Trophoblast cell (in vitro differentiated cells and primary cell): Measurements from ENCODE around the gene CCDC198.

Source experiments
- DNase-seq, 2 donors: peaks; one replicate each; pipeline ENCODE4 v3.0.0-alpha.2; 2016
- H2AFZ ChIP-seq: 2 replicates; pipeline ENCODE4 v1.6.1; 2013; ENCODE audit warnings: low read length, moderate library complexity, mild to moderate bottlenecking; ENCODE audit not compliant: insufficient read depth, poor library complexity
- H2AK5ac ChIP-seq: 2 replicates; pipeline ENCODE4 v1.6.1; 2013; ENCODE audit warnings: mild to moderate bottlenecking, low read length
- H2BK120ac ChIP-seq: 2 replicates; pipeline ENCODE4 v1.6.1; 2013; ENCODE audit warnings: low read length, mild to moderate bottlenecking, moderate library complexity; ENCODE audit not compliant: insufficient read depth, poor library complexity
- H2BK12ac ChIP-seq: 2 replicates; pipeline ENCODE4 v1.6.1; 2013; ENCODE audit warnings: mild to moderate bottlenecking, low read length, moderate library complexity
- H2BK5ac ChIP-seq: 2 replicates; pipeline ENCODE4 v1.6.1; 2013; ENCODE audit warnings: low read length, low read depth, moderate library complexity, mild to moderate bottlenecking; ENCODE audit not compliant: poor library complexity
- H3K14ac ChIP-seq: 2 replicates; pipeline ENCODE4 v1.6.1; 2013; ENCODE audit warnings: mild to moderate bottlenecking, low read length
- H3K18ac ChIP-seq: 2 replicates; pipeline ENCODE4 v1.6.1; 2013; ENCODE audit warnings: mild to moderate bottlenecking, low read length
- H3K23ac ChIP-seq: 2 replicates; pipeline ENCODE4 v1.6.1; 2013; ENCODE audit warnings: low read length
- H3K27ac ChIP-seq: 2 replicates; pipeline ENCODE4 v1.5.1; 2013; ENCODE audit warnings: low read depth, mild to moderate bottlenecking, inconsistent platforms, low read length, moderate library complexity
- H3K27me3 ChIP-seq: 2 replicates; pipeline ENCODE4 v1.6.1; 2013; ENCODE audit warnings: inconsistent platforms, mild to moderate bottlenecking, low read length, moderate library complexity; ENCODE audit not compliant: insufficient read depth
- H3K36me3 ChIP-seq, 2 experiments: 1 replicate in 1 of 2; 2 replicates in 1 of 2; pipeline ENCODE4 v1.6.1; 2013; ENCODE audit warnings: low read length in 2 of 2, mild to moderate bottlenecking in 2 of 2, moderate library complexity in 1 of 2; ENCODE audit not compliant: insufficient read depth in 2 of 2, control insufficient read depth in 1 of 2
- H3K4ac ChIP-seq: 2 replicates; pipeline ENCODE4 v1.6.1; 2013; ENCODE audit warnings: low read depth, mild to moderate bottlenecking, low read length, moderate library complexity
- H3K4me1 ChIP-seq, 2 experiments: 1 replicate in 1 of 2; 2 replicates in 1 of 2; pipeline ENCODE4 v1.6.1; 2013; ENCODE audit warnings: low read length in 2 of 2, mild to moderate bottlenecking in 2 of 2, moderate library complexity in 1 of 2; ENCODE audit not compliant: insufficient read depth in 2 of 2, control insufficient read depth in 1 of 2
- H3K4me2 ChIP-seq: 2 replicates; pipeline ENCODE4 v1.6.1; 2013; ENCODE audit warnings: inconsistent platforms, mild to moderate bottlenecking, low read length, moderate library complexity
- H3K4me3 ChIP-seq: 2 replicates; pipeline ENCODE4 v1.5.1; 2013; ENCODE audit warnings: mild to moderate bottlenecking, low read depth, low read length, inconsistent platforms
- H3K79me1 ChIP-seq: one replicate; pipeline ENCODE4 v1.6.1; 2013; ENCODE audit warnings: low read length
- H3K79me2 ChIP-seq: 2 replicates; pipeline ENCODE4 v1.6.1; 2013; ENCODE audit warnings: low read length, mild to moderate bottlenecking; ENCODE audit not compliant: control insufficient read depth, insufficient read depth, poor library complexity
- H3K9ac ChIP-seq: 2 replicates; pipeline ENCODE4 v1.6.1; 2013; ENCODE audit warnings: mild to moderate bottlenecking, low read length
- H3K9me3 ChIP-seq: 2 replicates; pipeline ENCODE4 v1.6.1; 2013; ENCODE audit warnings: low read depth, mild to moderate bottlenecking, control low read depth, inconsistent platforms, low read length; ENCODE audit not compliant: insufficient read depth
- H4K12ac ChIP-seq: 2 replicates; pipeline ENCODE4 v1.6.1; 2013; ENCODE audit warnings: low read depth, mild to moderate bottlenecking, low read length, moderate library complexity
- H4K8ac ChIP-seq: 2 replicates; pipeline ENCODE4 v1.6.1; 2013; ENCODE audit warnings: low read depth, mild to moderate bottlenecking, low read length, moderate library complexity
- H4K91ac ChIP-seq: one replicate; pipeline ENCODE4 v1.6.1; 2013; ENCODE audit warnings: low read depth, mild to moderate bottlenecking, low read length, moderate library complexity
- WGBS: extraction: QIAGEN DNeasy Blood & Tissue Kit; methylation state at CpG from one replicate; pipeline ENCODE4 v1.1.7; 2013; ENCODE audit warnings: missing lambda C conversion rate; ENCODE audit not compliant: insufficient read length, insufficient coverage; ENCODE audit errors: extremely low coverage; 5-methylcytosine and 5-hydroxymethylcytosine counted together

CCDC198 gene

GRCh38 chr14:57492859-57493258 is 798 bp downstream of the CCDC198 start:
- Histone ChIP-seq H3K4me3 (no peak overlapping the region), H4K8ac (no peak overlapping the region), H3K9me3 (no peaks in the 10 kb centered on the region), H3K79me1 (no peaks in the 10 kb centered on the region), H4K91ac (no peak overlapping the region), H3K14ac (no peak overlapping the region), H3K4me1 (no peaks in the 10 kb centered on the region), H2AFZ (no peak overlapping the region), H3K23ac (no peak overlapping the region), H2BK12ac (no peak overlapping the region), H3K9ac (no peak overlapping the region), H3K4me2 (no peak overlapping the region), H3K27ac (no peak overlapping the region), H4K12ac (no peak overlapping the region), H2AK5ac (no peak overlapping the region), H3K27me3 (no peaks in the 10 kb centered on the region), H2BK5ac (no peak overlapping the region), H3K79me2 (no peaks in the 10 kb centered on the region), H3K36me3 (no peaks in the 10 kb centered on the region), H3K18ac (no peak overlapping the region), H3K4ac (no peak overlapping the region), H2BK120ac (no peak overlapping the region)
- no CpG with 5 or more reads among the region's 2 CpGs for WGBS
- DNase-seq: no peak

DNA sequence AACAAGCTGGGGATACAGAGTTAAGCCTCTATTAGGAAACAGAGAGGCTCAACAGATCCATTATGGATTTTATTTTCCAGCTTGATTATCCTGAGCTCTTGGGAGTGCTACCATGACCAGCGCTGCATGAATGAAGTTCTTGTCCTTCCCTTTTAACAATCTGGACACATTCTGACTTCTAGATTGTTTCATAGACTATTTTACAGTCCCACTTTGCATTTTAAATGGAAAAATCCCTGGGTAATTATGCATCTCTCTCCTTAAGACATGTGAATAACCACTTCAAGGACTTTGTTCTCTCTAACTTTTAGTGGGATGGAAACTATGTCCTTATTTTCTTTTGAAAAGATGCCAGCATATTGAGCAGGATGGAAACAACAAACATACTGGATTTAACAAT is 2.0 kb downstream of the CCDC198 start:
- Histone ChIP-seq H3K4me1 (no peaks in the 10 kb centered on the region), H3K23ac (no peak overlapping the region), H3K9me3 (no peaks in the 10 kb centered on the region), H2BK5ac (no peak overlapping the region), H3K27me3 (no peaks in the 10 kb centered on the region), H3K9ac (no peak overlapping the region), H2AFZ (no peak overlapping the region), H4K12ac (no peak overlapping the region), H3K18ac (no peak overlapping the region), H4K8ac (no peak overlapping the region), H2BK12ac (no peak overlapping the region), H4K91ac (no peak overlapping the region), H3K4me3 (no peak overlapping the region), H3K4ac (no peak overlapping the region), H3K36me3 (no peaks in the 10 kb centered on the region), H3K27ac (no peak overlapping the region), H3K79me2 (no peaks in the 10 kb centered on the region), H3K14ac (no peak overlapping the region), H3K4me2 (no peak overlapping the region), H2AK5ac (no peak overlapping the region), H2BK120ac (no peak overlapping the region), H3K79me1 (no peaks in the 10 kb centered on the region)
- DNase-seq: no peak
- no CpG with 5 or more reads among the region's 1 CpG for WGBS

DNA sequence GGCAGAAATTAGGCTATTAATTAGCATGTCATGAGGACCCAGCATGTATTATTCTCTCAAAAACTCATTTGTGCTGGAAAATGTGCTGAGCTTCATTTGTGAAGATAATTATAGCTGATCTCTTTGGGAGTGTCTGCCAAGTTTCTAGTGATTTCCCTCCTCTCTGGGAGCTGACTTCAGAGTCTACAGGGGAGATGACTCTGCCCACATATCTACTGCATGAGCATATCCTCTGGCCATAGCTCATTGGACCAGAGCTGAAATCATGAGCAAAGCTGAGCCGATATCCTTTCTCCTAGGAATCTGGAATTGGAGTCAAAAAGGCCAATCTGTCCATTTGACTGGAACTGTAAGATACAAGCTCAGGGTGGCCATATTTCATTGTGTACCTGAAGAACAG is 5.9 kb downstream of the CCDC198 start:
- no peak overlapping the region for H2AK5ac ChIP-seq
- H4K91ac ChIP-seq: no peak overlapping the region
- H3K4me1 ChIP-seq: no peaks in the 10 kb centered on the region
- H2BK12ac ChIP-seq: no peak overlapping the region
- H3K27ac ChIP-seq: no peak overlapping the region
- no peak overlapping the region for H2BK120ac ChIP-seq
- H3K79me2 ChIP-seq: no peaks in the 10 kb centered on the region
- no peaks in the 10 kb centered on the region for H3K36me3 ChIP-seq
- no peak overlapping the region for H3K4me2 ChIP-seq
- no peaks in the 10 kb centered on the region for H3K79me1 ChIP-seq
- no peak for DNase-seq
- H2BK5ac ChIP-seq: no peak overlapping the region
- H3K4me3 ChIP-seq: no peak overlapping the region
- H3K9me3 ChIP-seq: no peaks in the 10 kb centered on the region
- no peak overlapping the region for H3K23ac ChIP-seq
- H4K8ac ChIP-seq: no peak overlapping the region
- H3K4ac ChIP-seq: no peak overlapping the region
- H3K27me3 ChIP-seq: no peaks in the 10 kb centered on the region
- H2AFZ ChIP-seq: no peak overlapping the region
- H3K14ac ChIP-seq: no peak overlapping the region
- no CpG with 5 or more reads among the region's 1 CpG for WGBS
- H3K18ac ChIP-seq: no peak overlapping the region
- H3K9ac ChIP-seq: no peak overlapping the region
- H4K12ac ChIP-seq: no peak overlapping the region

- peak in 1 of 2 donors; percentile 47 for DNase-seq
- H3K23ac ChIP-seq: no peak overlapping the region
- no peak overlapping the region for H3K4me2 ChIP-seq
- no peaks in the 10 kb centered on the region for H3K4me1 ChIP-seq
- H4K8ac ChIP-seq: no peak overlapping the region
- H3K79me1 ChIP-seq: no peaks in the 10 kb centered on the region
- no CpG with 5 or more reads among the region's 3 CpGs for WGBS
- H3K14ac ChIP-seq: no peak overlapping the region
- no peak overlapping the region for H2AK5ac ChIP-seq
- no peaks in the 10 kb centered on the region for H3K36me3 ChIP-seq
- no peaks in the 10 kb centered on the region for H3K27me3 ChIP-seq
- H2BK12ac ChIP-seq: no peak overlapping the region
- no peak overlapping the region for H4K12ac ChIP-seq
- H2BK5ac ChIP-seq: no peak overlapping the region
- no peaks in the 10 kb centered on the region for H3K79me2 ChIP-seq
- no peaks in the 10 kb centered on the region for H3K9me3 ChIP-seq
- H3K27ac ChIP-seq: no peak overlapping the region
- no peak overlapping the region for H3K9ac ChIP-seq
- no peak overlapping the region for H2AFZ ChIP-seq
- H4K91ac ChIP-seq: no peak overlapping the region
- no peak overlapping the region for H3K18ac ChIP-seq
- H3K4ac ChIP-seq: no peak overlapping the region
- no peak overlapping the region for H3K4me3 ChIP-seq
- H2BK120ac ChIP-seq: no peak overlapping the region
These were observed 6.8 kb downstream of the CCDC198 start for GRCh38 chr14:57486767-57487379.
